Measurements from ENCODE around the gene IL1RL2.

GRCh38 chr2:102168026-102168771 is 18.6 kb upstream of the IL1RL2 start:
- TF ChIP-seq YY1 (IDR thresholded peaks at IDR 0.05; ENCODE audit: insufficient read depth, insufficient read length) (no peak), ZNF274 (IDR thresholded peaks at IDR 0.05; ENCODE audit: low read depth, low read length) (no peak), SUZ12 (IDR thresholded peaks at IDR 0.05; ENCODE audit: extremely low read depth, insufficient read depth, insufficient read length) (no peak)
